ENCODE measurements around the gene OR2AK2. TPM values are rescaled to one million over a fixed set of nuclear protein-coding genes. Genes with fewer than 3 reads are reported as not detected.

OR2AK2 gene, protein sequence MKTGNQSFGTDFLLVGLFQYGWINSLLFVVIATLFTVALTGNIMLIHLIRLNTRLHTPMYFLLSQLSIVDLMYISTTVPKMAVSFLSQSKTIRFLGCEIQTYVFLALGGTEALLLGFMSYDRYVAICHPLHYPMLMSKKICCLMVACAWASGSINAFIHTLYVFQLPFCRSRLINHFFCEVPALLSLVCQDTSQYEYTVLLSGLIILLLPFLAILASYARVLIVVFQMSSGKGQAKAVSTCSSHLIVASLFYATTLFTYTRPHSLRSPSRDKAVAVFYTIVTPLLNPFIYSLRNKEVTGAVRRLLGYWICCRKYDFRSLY
- polyA plus RNA-seq (2013): not detected in 2 replicates

DNA sequence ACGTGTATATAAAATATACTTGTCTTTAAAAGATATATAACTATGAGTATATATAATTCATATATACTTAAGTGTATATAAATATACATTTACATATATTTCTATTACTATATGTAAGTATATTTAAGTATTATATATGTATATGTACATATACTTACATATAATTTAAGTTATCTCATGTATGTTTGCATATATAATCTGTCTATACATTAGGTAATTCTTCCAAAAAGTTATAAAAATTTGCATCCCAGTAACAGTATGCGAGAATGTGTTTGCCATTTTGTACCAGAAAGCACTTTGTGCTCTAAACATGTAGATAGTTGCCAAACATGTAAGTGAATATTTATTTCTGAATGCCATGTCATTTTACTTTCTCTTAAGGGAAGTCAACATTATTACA lies at the start of gene OR2AK2:
Gene OR2AK2 (plus strand): TSS at position 301 of the 400 bp plus-strand sequence. CDS start 144 bp downstream, outside the sequence.
- Histone ChIP-seq H2AK5ac (ENCODE audit: low read length) (no peak within 1 kb of the TSS), H2BK5ac (ENCODE audit: low read depth, low read length, poor library complexity) (no peak within 1 kb of the TSS), H3K14ac (ENCODE audit: low read length) (no peak within 1 kb of the TSS), H3K9ac (ENCODE audit: low read length) (no peak within 1 kb of the TSS), H3K4me3 (ENCODE audit: low read depth, low read length) (no peak within 1 kb of the TSS), H3K9me3 (ENCODE audit: insufficient read depth, low read depth, low read length) (peaks cover 8% of the 10 kb centered on the region), H3K27me3 (ENCODE audit: insufficient read depth, low read length) (no peaks in the 10 kb centered on the region), H2AFZ (ENCODE audit: insufficient read depth, low read length, poor library complexity) (no peak within 1 kb of the TSS), H3K27ac (ENCODE audit: low read depth, low read length) (no peak within 1 kb of the TSS), H3K23ac (ENCODE audit: low read length) (no peak within 1 kb of the TSS), H3K79me1 (ENCODE audit: low read length) (no peaks in the 10 kb centered on the region), H3K4ac (ENCODE audit: low read depth, low read length) (no peak within 1 kb of the TSS), H3K4me2 (ENCODE audit: low read length) (no peak within 1 kb of the TSS), H3K36me3 (ENCODE audit: control insufficient read depth in 1 of 2, insufficient read depth in 2 of 2, low read length in 2 of 2) (no peaks in the 10 kb centered on the region), H3K4me1 (ENCODE audit: control insufficient read depth in 1 of 2, insufficient read depth in 2 of 2, low read length in 2 of 2) (no peaks in the 10 kb centered on the region), H4K8ac (ENCODE audit: low read depth, low read length) (no peak within 1 kb of the TSS), H4K12ac (ENCODE audit: low read depth, low read length) (no peak within 1 kb of the TSS), H3K18ac (ENCODE audit: low read length) (no peak within 1 kb of the TSS), H2BK120ac (ENCODE audit: insufficient read depth, low read length, poor library complexity) (no peak within 1 kb of the TSS), H2BK12ac (ENCODE audit: low read length) (no peak within 1 kb of the TSS), H4K91ac (ENCODE audit: low read depth, low read length) (no peak within 1 kb of the TSS), H3K79me2 (ENCODE audit: control insufficient read depth, insufficient read depth, low read length, poor library complexity) (no peaks in the 10 kb centered on the region)
- no CpG with 5 or more reads among the region's 2 CpGs for WGBS (ENCODE audit: extremely low coverage, insufficient coverage, insufficient read length)
- no peak for DNase-seq

DNA sequence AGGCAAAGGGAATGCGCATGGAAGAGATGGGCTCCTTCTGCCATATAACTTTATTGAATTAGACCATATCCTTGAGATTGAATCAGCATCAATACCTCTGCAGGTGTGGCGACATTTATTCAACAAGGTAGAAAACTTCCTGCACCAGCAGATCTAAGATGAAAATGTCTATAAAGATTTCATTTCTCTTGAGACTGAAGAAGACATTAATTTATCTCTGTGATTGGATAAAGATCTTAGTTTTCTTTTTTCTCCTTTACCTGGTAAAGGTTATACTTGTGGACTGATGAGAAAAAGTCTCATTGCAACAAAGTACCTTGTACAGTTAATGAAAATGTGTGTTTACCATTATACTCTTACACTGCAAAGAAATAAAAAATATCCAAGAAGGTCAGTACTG lies 45.1 kb upstream of the OR2AK2 start, which contains the start of gene OR2T8:
Gene OR2T8 (plus strand): TSS at position 301 of the 400 bp plus-strand sequence. CDS start 766 bp downstream, outside the sequence.
- no peaks in the 10 kb centered on the region for H3K79me2 ChIP-seq (ENCODE audit: control insufficient read depth, insufficient read depth, low read length, poor library complexity)
- no peak within 1 kb of the TSS for H2BK120ac ChIP-seq (ENCODE audit: insufficient read depth, low read length, poor library complexity)
- H4K91ac ChIP-seq (ENCODE audit: low read depth, low read length): no peak within 1 kb of the TSS
- H3K36me3 ChIP-seq (ENCODE audit: control insufficient read depth in 1 of 2, insufficient read depth in 2 of 2, low read length in 2 of 2): no peaks in the 10 kb centered on the region
- H3K27me3 ChIP-seq (ENCODE audit: insufficient read depth, low read length): no peaks in the 10 kb centered on the region
- H2BK12ac ChIP-seq (ENCODE audit: low read length): no peak within 1 kb of the TSS
- no peaks in the 10 kb centered on the region for H3K79me1 ChIP-seq (ENCODE audit: low read length)
- H3K4me2 ChIP-seq (ENCODE audit: low read length): no peak within 1 kb of the TSS
- no peak within 1 kb of the TSS for H2AK5ac ChIP-seq (ENCODE audit: low read length)
- H2BK5ac ChIP-seq (ENCODE audit: low read depth, low read length, poor library complexity): no peak within 1 kb of the TSS
- no peaks in the 10 kb centered on the region for H3K4me1 ChIP-seq (ENCODE audit: control insufficient read depth in 1 of 2, insufficient read depth in 2 of 2, low read length in 2 of 2)
- H3K9me3 ChIP-seq (ENCODE audit: insufficient read depth, low read depth, low read length): no peaks in the 10 kb centered on the region
- H3K4me3 ChIP-seq (ENCODE audit: low read depth, low read length): no peak within 1 kb of the TSS
- no peak within 1 kb of the TSS for H4K8ac ChIP-seq (ENCODE audit: low read depth, low read length)
- H3K9ac ChIP-seq (ENCODE audit: low read length): no peak within 1 kb of the TSS
- DNase-seq: no peak
- H3K23ac ChIP-seq (ENCODE audit: low read length): no peak within 1 kb of the TSS
- no peak within 1 kb of the TSS for H3K18ac ChIP-seq (ENCODE audit: low read length)
- no peak within 1 kb of the TSS for H2AFZ ChIP-seq (ENCODE audit: insufficient read depth, low read length, poor library complexity)
- WGBS (ENCODE audit: extremely low coverage, insufficient coverage, insufficient read length): no CpG with 5 or more reads among the region's 2 CpGs
- no peak within 1 kb of the TSS for H3K27ac ChIP-seq (ENCODE audit: low read depth, low read length)
- H4K12ac ChIP-seq (ENCODE audit: low read depth, low read length): no peak within 1 kb of the TSS
- H3K14ac ChIP-seq (ENCODE audit: low read length): no peak within 1 kb of the TSS
- no peak within 1 kb of the TSS for H3K4ac ChIP-seq (ENCODE audit: low read depth, low read length)

DNA sequence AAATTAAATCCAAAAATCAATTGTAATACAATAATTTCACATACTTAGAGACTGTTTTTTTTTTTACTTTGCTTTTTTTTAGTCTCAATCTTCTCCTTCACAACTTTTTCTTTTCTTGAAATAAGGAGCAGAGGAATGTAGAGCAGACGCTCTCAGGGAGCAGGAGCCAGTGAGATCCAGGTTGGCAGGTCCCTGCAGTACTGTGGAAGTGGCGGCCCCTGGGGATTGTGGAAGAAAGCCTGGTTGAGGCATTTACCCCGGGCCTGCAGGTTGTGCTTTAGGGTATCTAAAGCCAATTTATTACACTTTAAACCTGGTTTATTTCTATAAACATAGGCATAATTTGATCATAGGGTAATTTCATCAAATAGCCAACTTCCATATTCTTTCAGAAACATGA lies 41.1 kb upstream of the OR2AK2 start:
- no peak overlapping the region for H2BK5ac ChIP-seq (ENCODE audit: low read depth, low read length, poor library complexity)
- WGBS (ENCODE audit: extremely low coverage, insufficient coverage, insufficient read length): no CpG with 5 or more reads among the region's 3 CpGs
- no peak overlapping the region for H4K91ac ChIP-seq (ENCODE audit: low read depth, low read length)
- no peak overlapping the region for H3K23ac ChIP-seq (ENCODE audit: low read length)
- H2AK5ac ChIP-seq (ENCODE audit: low read length): no peak overlapping the region
- no peak overlapping the region for H4K12ac ChIP-seq (ENCODE audit: low read depth, low read length)
- no peaks in the 10 kb centered on the region for H3K36me3 ChIP-seq (ENCODE audit: control insufficient read depth in 1 of 2, insufficient read depth in 2 of 2, low read length in 2 of 2)
- no peaks in the 10 kb centered on the region for H3K4me1 ChIP-seq (ENCODE audit: control insufficient read depth in 1 of 2, insufficient read depth in 2 of 2, low read length in 2 of 2)
- no peak overlapping the region for H3K27ac ChIP-seq (ENCODE audit: low read depth, low read length)
- no peak overlapping the region for H2BK12ac ChIP-seq (ENCODE audit: low read length)
- no peak overlapping the region for H3K18ac ChIP-seq (ENCODE audit: low read length)
- no peak overlapping the region for H3K14ac ChIP-seq (ENCODE audit: low read length)
- no peak overlapping the region for H3K4ac ChIP-seq (ENCODE audit: low read depth, low read length)
- no peak overlapping the region for H2BK120ac ChIP-seq (ENCODE audit: insufficient read depth, low read length, poor library complexity)
- no peaks in the 10 kb centered on the region for H3K9me3 ChIP-seq (ENCODE audit: insufficient read depth, low read depth, low read length)
- no peak for DNase-seq
- no peak overlapping the region for H3K9ac ChIP-seq (ENCODE audit: low read length)
- no peak overlapping the region for H4K8ac ChIP-seq (ENCODE audit: low read depth, low read length)
- H3K27me3 ChIP-seq (ENCODE audit: insufficient read depth, low read length): no peaks in the 10 kb centered on the region
- H3K4me2 ChIP-seq (ENCODE audit: low read length): no peak overlapping the region
- no peak overlapping the region for H2AFZ ChIP-seq (ENCODE audit: insufficient read depth, low read length, poor library complexity)
- H3K79me1 ChIP-seq (ENCODE audit: low read length): no peaks in the 10 kb centered on the region
- H3K4me3 ChIP-seq (ENCODE audit: low read depth, low read length): no peak overlapping the region
- H3K79me2 ChIP-seq (ENCODE audit: control insufficient read depth, insufficient read depth, low read length, poor library complexity): no peaks in the 10 kb centered on the region

DNA sequence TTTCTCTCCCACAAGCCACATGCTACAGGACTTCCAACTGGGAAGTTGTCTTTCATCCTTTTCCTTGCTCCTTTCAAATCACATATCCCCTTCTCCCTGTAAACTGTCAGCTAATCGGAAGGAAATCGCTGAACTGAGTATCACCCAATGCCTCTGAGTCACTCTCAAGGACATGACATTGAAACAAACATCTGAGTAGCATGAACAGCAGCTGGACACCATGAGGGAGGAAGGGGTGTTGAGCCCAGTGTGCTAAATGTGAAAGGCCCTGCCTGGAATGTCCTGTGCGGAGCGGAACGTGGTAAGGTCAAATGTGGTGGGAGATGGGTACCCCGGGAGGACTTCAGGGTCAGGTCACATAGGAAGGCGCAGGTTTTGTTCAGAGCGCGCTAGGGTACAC lies 40.2 kb upstream of the OR2AK2 start, which contains the start of gene OR2AJ1:
Gene OR2AJ1 (plus strand): TSS at position 22 of the 400 bp plus-strand sequence. CDS start 8,880 bp downstream, outside the sequence.
- H3K27me3 ChIP-seq (ENCODE audit: insufficient read depth, low read length): no peaks in the 10 kb centered on the region
- H2BK5ac ChIP-seq (ENCODE audit: low read depth, low read length, poor library complexity): no peak within 1 kb of the TSS
- no peak within 1 kb of the TSS for H3K9ac ChIP-seq (ENCODE audit: low read length)
- H3K9me3 ChIP-seq (ENCODE audit: insufficient read depth, low read depth, low read length): no peaks in the 10 kb centered on the region
- no peaks in the 10 kb centered on the region for H3K4me1 ChIP-seq (ENCODE audit: control insufficient read depth in 1 of 2, insufficient read depth in 2 of 2, low read length in 2 of 2)
- peak within 1 kb of the TSS; percentile 13 for H3K4me3 ChIP-seq (ENCODE audit: low read depth, low read length)
- H2AK5ac ChIP-seq (ENCODE audit: low read length): no peak within 1 kb of the TSS
- no peaks in the 10 kb centered on the region for H3K79me1 ChIP-seq (ENCODE audit: low read length)
- H3K79me2 ChIP-seq (ENCODE audit: control insufficient read depth, insufficient read depth, low read length, poor library complexity): no peaks in the 10 kb centered on the region
- no peak within 1 kb of the TSS for H4K12ac ChIP-seq (ENCODE audit: low read depth, low read length)
- H3K4me2 ChIP-seq (ENCODE audit: low read length): no peak within 1 kb of the TSS
- no peak within 1 kb of the TSS for H3K4ac ChIP-seq (ENCODE audit: low read depth, low read length)
- DNase-seq: no peak
- H3K18ac ChIP-seq (ENCODE audit: low read length): no peak within 1 kb of the TSS
- no peak within 1 kb of the TSS for H2BK12ac ChIP-seq (ENCODE audit: low read length)
- H2BK120ac ChIP-seq (ENCODE audit: insufficient read depth, low read length, poor library complexity): no peak within 1 kb of the TSS
- H4K8ac ChIP-seq (ENCODE audit: low read depth, low read length): no peak within 1 kb of the TSS
- no peaks in the 10 kb centered on the region for H3K36me3 ChIP-seq (ENCODE audit: control insufficient read depth in 1 of 2, insufficient read depth in 2 of 2, low read length in 2 of 2)
- WGBS (ENCODE audit: extremely low coverage, insufficient coverage, insufficient read length): no CpG with 5 or more reads among the region's 9 CpGs
- H3K14ac ChIP-seq (ENCODE audit: low read length): no peak within 1 kb of the TSS
- no peak within 1 kb of the TSS for H3K23ac ChIP-seq (ENCODE audit: low read length)
- no peak within 1 kb of the TSS for H4K91ac ChIP-seq (ENCODE audit: low read depth, low read length)
- no peak within 1 kb of the TSS for H3K27ac ChIP-seq (ENCODE audit: low read depth, low read length)
- no peak within 1 kb of the TSS for H2AFZ ChIP-seq (ENCODE audit: insufficient read depth, low read length, poor library complexity)
